NT2/D1 (cell line): ENCODE results near the gene S1PR4.
"Not testable (repeated sequence)": the region's sequence is repeated elsewhere in the genome, so short reads cannot be mapped to it uniquely, and the experiment has no call there.

Source experiments
- DNase-seq: peaks from one replicate; pipeline ENCODE4 v3.0.0-alpha.2; 2011; ENCODE audit warnings: low read depth, low spot score
- H3K27me3 ChIP-seq: 2 replicates; pipeline ENCODE4 v1.6.0; 2011; ENCODE audit warnings: mild to moderate bottlenecking; ENCODE audit not compliant: insufficient read length, insufficient read depth
- H3K36me3 ChIP-seq: 2 replicates; pipeline ENCODE4 v1.6.1; 2011; ENCODE audit warnings: mild to moderate bottlenecking, low read length, mixed read lengths; ENCODE audit not compliant: insufficient read depth, insufficient read length
- H3K4me1 ChIP-seq: 2 replicates; pipeline ENCODE4 v1.5.1; 2011; ENCODE audit not compliant: insufficient read depth, insufficient read length
- H3K4me3 ChIP-seq: 2 replicates; pipeline ENCODE4 v1.5.1; 2011; ENCODE audit warnings: low read depth; ENCODE audit not compliant: insufficient read length
- H3K9ac ChIP-seq: 2 replicates; pipeline ENCODE4 v1.6.0; 2011; ENCODE audit warnings: low read depth; ENCODE audit not compliant: insufficient read length
- H3K9me3 ChIP-seq: 2 replicates; pipeline ENCODE4 v1.5.1; 2011; ENCODE audit warnings: mild to moderate bottlenecking, low read length; ENCODE audit not compliant: insufficient read depth
- SUZ12 ChIP-seq: IDR thresholded peaks from 2 replicates; pipeline ENCODE4 v1.6.1; 2011; ENCODE audit not compliant: insufficient read length, insufficient read depth; ENCODE audit errors: extremely low read depth
- YY1 ChIP-seq: IDR thresholded peaks from 2 replicates; pipeline ENCODE4 v1.6.1; 2011; ENCODE audit not compliant: insufficient read length, insufficient read depth
- ZNF274 ChIP-seq: IDR thresholded peaks from 2 replicates; pipeline ENCODE4 v1.6.1; 2011; ENCODE audit warnings: mild to moderate bottlenecking, low read depth, low read length

S1PR4 gene

DNA sequence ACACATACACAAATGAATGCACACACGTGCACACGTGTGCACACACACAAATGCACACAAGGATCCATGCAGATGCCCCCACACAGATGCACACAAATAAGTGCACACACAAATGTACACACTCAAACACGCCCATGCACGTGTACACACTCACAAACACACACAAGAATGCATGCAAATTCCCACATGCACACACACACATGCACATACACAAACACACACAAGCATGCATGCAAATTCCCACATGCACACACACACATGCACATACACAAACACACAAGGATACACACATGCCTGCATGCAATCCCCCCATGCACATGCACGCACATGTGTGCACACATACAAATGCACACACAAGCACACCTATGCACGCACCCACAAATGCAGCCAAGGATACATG is 29.5 kb upstream of the S1PR4 start:
- Histone ChIP-seq H3K4me3 (no peak overlapping the region), H3K4me1 (peaks cover 3% of the 10 kb centered on the region), H3K27me3 (peaks cover 13% of the 10 kb centered on the region), H3K9ac (no peak overlapping the region), H3K36me3 (no peaks in the 10 kb centered on the region), H3K9me3 (no peaks in the 10 kb centered on the region)
- no peak for DNase-seq
- no peak for TF ChIP-seq ZNF274
- TF ChIP-seq YY1 = no peak
- TF ChIP-seq SUZ12 = no peak

DNA sequence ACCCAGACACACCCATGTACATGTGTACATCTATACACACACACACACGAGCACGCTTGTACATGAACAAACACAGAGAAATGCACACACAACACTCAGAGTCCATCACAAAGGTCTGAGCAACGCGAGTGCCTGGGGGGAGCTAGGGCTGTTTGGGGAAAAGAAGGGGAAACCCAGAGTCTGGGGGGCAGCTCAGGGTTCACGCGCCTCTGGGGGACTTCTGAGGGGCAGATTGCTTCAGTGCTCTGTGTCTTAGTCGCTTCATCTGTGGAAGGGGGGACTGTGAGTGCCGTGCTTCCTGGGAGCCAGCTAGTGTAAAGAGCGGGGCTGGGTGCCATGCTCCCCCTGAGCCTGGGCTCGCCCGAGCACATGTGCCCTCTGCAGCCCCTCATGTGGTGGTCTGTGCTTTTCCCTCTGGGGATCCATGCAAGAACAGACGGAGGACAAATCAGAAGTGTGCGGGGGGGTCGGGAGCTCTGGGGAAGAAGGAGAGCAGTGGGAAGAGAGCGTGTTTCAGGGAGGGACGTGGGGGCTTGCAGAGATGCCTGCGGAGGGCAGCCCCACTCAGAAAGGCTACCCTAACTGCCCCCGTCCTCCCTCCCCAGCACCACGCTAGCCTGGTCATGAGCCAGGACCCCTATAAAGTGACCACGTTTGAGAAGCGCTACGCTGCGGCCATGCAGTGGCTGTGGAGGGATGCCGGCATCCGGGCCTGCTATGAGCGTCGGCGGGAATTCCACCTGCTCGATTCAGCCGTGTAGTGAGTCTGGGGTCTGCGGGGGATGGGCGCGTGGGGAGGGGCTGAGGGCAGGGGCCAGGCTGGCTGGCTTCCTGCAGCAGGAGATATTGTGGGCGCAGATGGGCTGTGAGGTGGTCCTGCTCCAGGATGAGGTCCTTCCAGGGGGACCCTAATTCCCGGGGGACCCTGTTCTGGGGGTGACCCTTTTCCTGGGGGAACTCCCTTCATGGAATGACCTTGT is 28.8 kb upstream of the S1PR4 start:
- H3K4me3 ChIP-seq = no peak overlapping the region
- H3K27me3 ChIP-seq = peaks cover 13% of the 10 kb centered on the region
- DNase-seq = no peak
- no peaks in the 10 kb centered on the region for H3K36me3 ChIP-seq
- H3K4me1 ChIP-seq = peaks cover 3% of the 10 kb centered on the region
- TF ChIP-seq SUZ12 = no peak
- TF ChIP-seq ZNF274 = no peak
- no peak for TF ChIP-seq YY1
- H3K9ac ChIP-seq = no peak overlapping the region
- H3K9me3 ChIP-seq = no peaks in the 10 kb centered on the region

DNA sequence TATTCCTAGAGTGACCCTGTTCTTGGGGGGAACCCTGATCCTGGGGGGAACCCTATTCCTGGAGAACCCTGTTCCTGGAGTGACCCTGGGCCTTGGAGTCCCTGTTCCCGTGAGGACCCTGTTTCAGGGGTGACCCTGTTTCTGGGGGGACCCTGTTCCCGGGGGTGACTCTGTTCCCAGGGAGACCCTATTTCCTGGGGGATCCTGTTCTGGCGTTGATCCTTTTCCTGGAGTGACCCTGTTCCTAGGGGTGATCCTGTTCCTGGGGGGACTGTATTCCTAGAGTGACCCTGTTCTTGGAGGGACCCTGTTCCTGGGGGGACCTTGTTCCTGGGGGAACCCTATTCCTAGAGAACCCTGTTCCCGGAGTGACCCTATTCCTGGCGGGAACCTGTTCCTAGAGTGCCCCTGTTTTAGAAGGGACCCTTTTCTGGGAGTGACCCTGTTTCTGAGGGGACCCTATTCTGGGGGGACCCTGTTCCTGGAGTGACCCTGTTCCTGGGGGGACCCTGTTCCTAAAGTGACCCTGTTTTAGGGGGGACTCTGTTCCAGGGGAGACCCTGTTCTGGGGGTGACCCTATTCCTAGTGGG is 27.7 kb upstream of the S1PR4 start:
- Histone ChIP-seq H3K27me3 (peaks cover 13% of the 10 kb centered on the region), H3K9ac (no peak overlapping the region), H3K9me3 (no peaks in the 10 kb centered on the region), H3K4me1 (peaks cover 8% of the 10 kb centered on the region), H3K36me3 (no peaks in the 10 kb centered on the region), H3K4me3 (no peak overlapping the region)
- DNase-seq = no peak
- no peak for TF ChIP-seq ZNF274
- TF ChIP-seq YY1 = no peak
- TF ChIP-seq SUZ12 = no peak

DNA sequence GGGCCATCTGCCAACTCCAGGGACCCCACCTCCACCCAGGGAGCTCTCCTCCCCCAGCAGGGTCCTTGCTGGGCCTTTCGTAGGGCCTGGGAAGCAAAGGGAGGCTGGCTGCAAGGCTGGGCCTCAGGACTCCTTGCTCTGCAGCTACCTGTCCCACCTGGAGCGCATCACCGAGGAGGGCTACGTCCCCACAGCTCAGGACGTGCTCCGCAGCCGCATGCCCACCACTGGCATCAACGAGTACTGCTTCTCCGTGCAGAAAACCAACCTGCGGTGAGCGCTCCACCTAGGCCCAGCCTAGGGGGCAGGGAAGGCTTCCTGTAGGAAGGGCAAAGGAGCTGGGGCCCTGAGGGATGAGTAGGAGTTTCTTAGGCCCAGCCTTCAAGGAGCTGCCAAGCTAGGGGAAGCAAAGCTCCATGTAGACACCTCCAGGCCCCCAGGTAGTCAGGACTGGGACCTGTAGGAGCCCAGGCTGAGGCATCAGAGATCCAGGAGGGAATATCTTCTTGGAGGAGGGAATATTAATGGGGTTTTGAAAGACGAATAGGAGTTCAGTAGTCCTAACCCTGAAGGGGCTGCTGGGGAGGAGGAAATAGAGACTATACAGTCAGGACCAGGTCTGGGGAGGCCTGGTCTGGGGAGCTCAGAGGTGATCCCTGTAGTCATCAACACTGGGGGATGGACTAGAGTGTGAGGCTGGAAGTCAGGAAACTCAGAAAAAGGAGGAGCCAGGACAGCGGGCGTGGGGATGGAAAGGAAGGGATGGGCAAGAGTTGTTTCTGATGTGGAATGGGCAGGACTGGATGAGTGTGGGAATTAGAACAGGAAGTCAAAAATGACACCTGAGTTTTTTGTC is 26.8 kb upstream of the S1PR4 start:
- Histone ChIP-seq H3K4me1 (peaks cover 11% of the 10 kb centered on the region), H3K4me3 (no peak overlapping the region), H3K36me3 (no peaks in the 10 kb centered on the region), H3K9me3 (no peaks in the 10 kb centered on the region), H3K9ac (no peak overlapping the region), H3K27me3 (peaks cover 15% of the 10 kb centered on the region)
- DNase-seq = no peak
- TF ChIP-seq SUZ12 (no peak), ZNF274 (no peak), YY1 (no peak)

DNA sequence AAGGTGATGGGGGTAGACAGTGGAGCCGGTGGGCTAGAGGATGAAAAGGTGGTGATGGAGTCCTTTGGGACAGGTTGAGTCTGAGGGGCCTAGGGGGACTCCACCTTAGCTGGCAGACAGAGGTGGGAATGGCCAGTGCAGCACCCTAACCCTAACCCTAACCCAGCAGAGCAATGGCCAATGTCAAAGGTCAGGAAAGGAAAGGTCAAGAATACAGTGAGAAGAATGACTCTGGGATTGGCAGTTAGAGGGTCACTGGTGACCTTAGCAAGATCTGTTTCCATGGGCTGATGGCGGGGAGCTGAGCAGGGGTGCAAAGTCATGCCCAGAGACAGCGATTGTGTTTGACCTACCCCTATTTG is 26.2 kb upstream of the S1PR4 start:
- H3K36me3 ChIP-seq = no peaks in the 10 kb centered on the region
- no peaks in the 10 kb centered on the region for H3K9me3 ChIP-seq
- peaks cover 18% of the 10 kb centered on the region for H3K27me3 ChIP-seq
- DNase-seq = no peak
- H3K9ac ChIP-seq = no peak overlapping the region
- TF ChIP-seq ZNF274 (no peak), SUZ12 (no peak), YY1 (no peak)
- no peak overlapping the region for H3K4me3 ChIP-seq
- H3K4me1 ChIP-seq = peaks cover 11% of the 10 kb centered on the region

DNA sequence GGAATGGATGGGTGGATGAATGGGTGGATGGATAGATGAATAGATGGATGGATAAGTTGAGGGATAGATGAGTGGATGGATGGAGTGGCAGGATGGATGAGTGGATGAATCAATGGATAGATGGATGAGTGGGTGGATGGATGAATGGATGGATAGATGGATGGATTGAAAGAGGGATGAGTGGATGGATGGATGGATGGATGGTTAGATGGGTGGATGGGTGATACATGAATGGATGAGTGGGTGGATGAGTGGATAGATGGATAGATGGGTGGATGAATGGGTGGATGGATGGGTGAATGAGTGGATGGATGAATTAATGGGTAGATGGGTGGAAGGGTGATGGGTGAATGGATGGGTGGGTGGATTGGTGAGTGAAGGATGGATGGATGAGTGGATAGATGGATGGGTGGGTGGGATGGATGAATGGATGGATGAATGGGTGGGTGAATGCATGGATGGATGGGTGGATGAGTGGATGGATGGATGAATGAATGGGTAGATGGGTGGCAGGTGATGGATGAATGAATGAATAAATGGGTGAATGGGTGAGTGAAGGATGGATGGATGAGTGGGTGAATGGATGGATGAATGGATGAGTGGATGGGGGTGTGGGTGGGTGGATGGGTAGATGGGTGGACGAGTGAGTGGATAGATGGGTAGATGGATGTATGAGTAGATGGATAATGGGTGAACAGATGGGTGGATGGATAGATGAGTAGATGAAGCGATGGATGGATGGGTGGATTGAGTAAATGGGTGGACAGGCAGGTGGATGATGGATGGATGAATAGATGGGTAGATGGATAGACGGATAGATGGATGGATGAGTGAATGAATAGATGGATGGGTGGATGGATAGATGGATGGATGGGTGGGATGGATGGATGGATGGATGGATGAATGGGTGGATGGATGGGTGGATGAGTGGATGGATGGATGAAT is 25.0 kb upstream of the S1PR4 start:
- Histone ChIP-seq H3K4me1 (peaks cover 11% of the 10 kb centered on the region), H3K4me3 (no peak overlapping the region), H3K36me3 (no peaks in the 10 kb centered on the region), H3K9ac (no peak overlapping the region), H3K9me3 (no peaks in the 10 kb centered on the region), H3K27me3 (peaks cover 24% of the 10 kb centered on the region)
- TF ChIP-seq YY1 (no peak), ZNF274 (no peak), SUZ12 (no peak)
- no peak for DNase-seq

DNA sequence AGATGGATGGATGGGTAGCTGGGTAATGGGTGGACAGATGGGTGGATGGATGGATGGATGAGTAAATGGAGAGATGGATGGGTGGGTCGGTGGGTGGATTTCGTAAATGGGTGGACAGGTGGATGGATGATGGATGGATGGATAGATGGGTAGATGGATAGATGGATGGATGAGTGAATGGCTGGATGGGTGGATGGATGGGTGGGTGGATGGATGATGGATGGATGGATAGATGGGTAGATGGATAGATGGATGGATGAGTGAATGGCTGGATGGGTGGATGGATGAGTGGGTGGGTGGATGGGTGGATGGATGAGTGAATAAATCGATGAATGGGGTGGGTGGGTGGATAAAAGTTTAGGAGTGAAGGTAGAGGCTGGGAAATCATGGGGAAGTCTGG is 24.1 kb upstream of the S1PR4 start:
- not testable (repeated sequence) for DNase-seq, H3K9ac ChIP-seq, H3K9me3 ChIP-seq, H3K4me3 ChIP-seq, H3K4me1 ChIP-seq, H3K36me3 ChIP-seq
- H3K27me3 ChIP-seq = peaks cover 24% of the 10 kb centered on the region
